Left ventricle myocardium inferior (tissue), 1 donor: ENCODE results near the gene KCNB1. TPM values are rescaled to one million over a fixed set of nuclear protein-coding genes. Genes with fewer than 3 reads are reported as not detected.
A peak's percentile ranks its signal among the peaks of the same experiment; 100 is the strongest.

Experiments used
- DNase-seq: peaks from one replicate; pipeline ENCODE4 v3.0.0-alpha.2; 2020
- H3K27ac ChIP-seq: fragments of 200-600 bp; replicated peaks from 2 replicates; pipeline ENCODE4 v1.8.0; 2021
- H3K27me3 ChIP-seq: fragments of 200-600 bp; 2 replicates; pipeline ENCODE4 v1.8.0; 2021; ENCODE audit warnings: low read depth
- H3K36me3 ChIP-seq: fragments of 200-600 bp; 2 replicates; pipeline ENCODE4 v1.8.0; 2021
- H3K4me1 ChIP-seq: fragments of 200-600 bp; 2 replicates; pipeline ENCODE4 v1.8.0; 2021
- H3K4me3 ChIP-seq: fragments of 200-600 bp; 2 replicates; pipeline ENCODE4 v1.8.0; 2021; ENCODE audit warnings: mild to moderate bottlenecking, moderate library complexity
- H3K9me3 ChIP-seq: fragments of 200-600 bp; replicated peaks from 2 replicates; pipeline ENCODE4 v1.8.0; 2021
- CTCF ChIP-seq: fragments of 200-600 bp; IDR thresholded peaks from 2 replicates; pipeline ENCODE4 v1.8.0; 2021; ENCODE audit warnings: antibody characterized with exemption, mild to moderate bottlenecking, borderline replicate concordance
- intact Hi-C: fragments of 100-400 bp; cut with micrococcal nuclease; formaldehyde crosslinking; loops from one replicate; pipeline ENCODE4 v1.11.0; 2022
- total RNA-seq: library from RNA; stranded (reverse); fragmentation: NEBNext Ultra II Directional; extraction: Animal tissue kit (Norgen Biotek cat#: 25700); gene quantifications from one replicate; pipeline ENCODE4 v1.2.1, GENCODE V29; 2021
- donor health status: DM: no; HTN: yes; CAD: no; lungs with severe emphysema.

The KCNB1 gene
- total RNA-seq, 1 donor from 2014 or later: 0.77 TPM

GRCh38 chr20:49323622-49324238 is 158.7 kb downstream of the KCNB1 start:
- peaks cover 77% of the 10 kb centered on the region for H3K27me3 ChIP-seq
- H3K9me3 ChIP-seq: no peaks in the 10 kb centered on the region
- TF ChIP-seq CTCF: no peak
- peaks cover 8% of the 10 kb centered on the region for H3K4me1 ChIP-seq
- DNase-seq: no peak
- no peaks in the 10 kb centered on the region for H3K36me3 ChIP-seq
- H3K27ac ChIP-seq: no peak overlapping the region
- no peak overlapping the region for H3K4me3 ChIP-seq
- intact Hi-C loops: no loop called here

- no peak overlapping the region for H3K27ac ChIP-seq
- intact Hi-C loops: no loop called here
These were observed 162.0 kb downstream of the KCNB1 start for GRCh38 chr20:49320460-49320859.

GRCh38 chr20:49319208-49319809 is 163.2 kb downstream of the KCNB1 start:
- no peak for TF ChIP-seq CTCF
- intact Hi-C loops: no loop called here
- no peak overlapping the region for H3K27ac ChIP-seq
- no peak for DNase-seq
- H3K4me3 ChIP-seq: peak overlapping the region; percentile 54
- H3K27me3 ChIP-seq: peaks cover 85% of the 10 kb centered on the region
- H3K36me3 ChIP-seq: no peaks in the 10 kb centered on the region
- no peaks in the 10 kb centered on the region for H3K9me3 ChIP-seq
- H3K4me1 ChIP-seq: peaks cover 16% of the 10 kb centered on the region

More at GRCh38 chr20:49320460-49320859, 162.0 kb downstream of the KCNB1 start:
- Histone ChIP-seq H3K36me3 (no peaks in the 10 kb centered on the region), H3K4me1 (peaks cover 16% of the 10 kb centered on the region), H3K27me3 (peaks cover 77% of the 10 kb centered on the region), H3K4me3 (no peak overlapping the region), H3K9me3 (no peaks in the 10 kb centered on the region)
- DNase-seq: no peak
- TF ChIP-seq CTCF: peak; percentile 26

- H3K4me1 ChIP-seq: peaks cover 16% of the 10 kb centered on the region
- H3K9me3 ChIP-seq: no peaks in the 10 kb centered on the region
- H3K36me3 ChIP-seq: no peaks in the 10 kb centered on the region
- intact Hi-C loops: no loop called here
- peaks cover 85% of the 10 kb centered on the region for H3K27me3 ChIP-seq
- H3K27ac ChIP-seq: no peak overlapping the region
- peak overlapping the region; percentile 54 for H3K4me3 ChIP-seq
- TF ChIP-seq CTCF: no peak
- no peak for DNase-seq
These were observed 163.8 kb downstream of the KCNB1 start for GRCh38 chr20:49318430-49319207.

GRCh38 chr20:49318091-49318429 is 164.4 kb downstream of the KCNB1 start:
- H3K4me3 ChIP-seq: peak overlapping the region; percentile 54
- no peaks in the 10 kb centered on the region for H3K36me3 ChIP-seq
- intact Hi-C loops: no loop called here
- no peak overlapping the region for H3K27ac ChIP-seq
- no peak for TF ChIP-seq CTCF
- no peaks in the 10 kb centered on the region for H3K9me3 ChIP-seq
- peaks cover 16% of the 10 kb centered on the region for H3K4me1 ChIP-seq
- DNase-seq: no peak
- peaks cover 85% of the 10 kb centered on the region for H3K27me3 ChIP-seq
